ENCODE data around the gene MPO.

MPO gene

GRCh38 chr17:58278661-58279015, 2.1 kb downstream of the MPO start:
- no peak for DNase-seq

- DNase-seq = no peak
Observed at GRCh38 chr17:58277802-58278595, 2.7 kb downstream of the MPO start.

GRCh38 chr17:58277107-58277801, 3.5 kb downstream of the MPO start:
- DNase-seq = no peak

- no peak for DNase-seq
Observed at GRCh38 chr17:58276423-58276822, 4.3 kb downstream of the MPO start.

DNA sequence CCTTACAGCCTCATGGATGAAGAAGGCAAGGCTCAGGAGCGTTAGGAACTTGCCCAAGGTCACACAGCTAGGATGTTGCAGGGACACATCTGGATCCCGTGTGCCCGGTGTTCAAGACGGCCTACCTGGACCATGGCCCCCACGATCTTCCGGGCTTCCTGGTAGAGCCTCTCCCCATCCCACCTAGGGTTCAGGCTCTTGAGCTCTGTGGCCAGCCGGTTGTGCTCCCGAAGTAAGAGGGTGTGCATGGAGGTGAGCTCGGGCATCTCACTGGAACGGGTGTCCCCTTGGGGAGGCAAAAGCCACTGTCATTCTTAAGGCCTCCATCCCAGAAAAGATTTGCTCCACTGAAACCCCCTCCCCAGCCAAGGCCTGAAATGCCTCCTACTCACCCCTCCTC, 5.3 kb downstream of the MPO start:
- no peak for DNase-seq

DNA sequence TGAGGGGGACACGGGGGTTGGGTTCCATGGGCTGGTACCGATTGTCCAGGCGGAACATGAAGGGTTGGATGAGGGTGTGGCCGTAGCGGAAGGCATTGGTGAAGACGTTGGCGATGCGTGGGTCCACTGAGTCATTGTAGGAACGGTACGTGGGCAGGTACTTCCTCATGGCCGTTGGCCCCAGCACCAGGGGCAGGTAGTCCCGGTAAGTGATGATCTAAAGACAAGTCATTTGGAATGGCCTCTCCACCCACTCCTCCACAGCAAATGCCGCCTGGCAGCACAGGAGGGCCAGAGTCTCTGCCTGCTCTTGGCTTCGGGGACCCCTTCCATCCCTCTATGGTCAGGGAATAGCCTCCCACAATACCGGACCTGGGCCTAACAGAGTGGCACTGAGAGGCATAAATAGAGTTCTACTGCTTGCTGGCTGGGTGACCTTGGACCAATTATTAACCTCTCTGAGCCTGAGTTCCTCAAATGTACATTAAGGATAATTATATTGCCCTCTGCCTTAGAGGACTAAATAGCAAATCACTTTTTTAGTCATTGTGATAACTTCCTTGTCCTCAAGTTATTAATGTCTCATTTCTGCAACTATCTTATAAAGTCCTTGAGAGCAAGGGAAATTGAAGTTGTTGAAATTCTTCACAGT, 7.2 kb downstream of the MPO start:
- DNase-seq = no peak

GRCh38 chr17:58272367-58273280, 8.1 kb downstream of the MPO start:
- no peak for DNase-seq

GRCh38 chr17:58271216-58271931, 9.4 kb downstream of the MPO start:
- DNase-seq = no peak

- no peak for DNase-seq
Observed at GRCh38 chr17:58270476-58271215, 10.1 kb downstream of the MPO start.

- DNase-seq = no peak
Observed at GRCh38 chr17:58269557-58270291, 11.0 kb downstream of the MPO start.

- DNase-seq = no peak
Observed at GRCh38 chr17:58268774-58269556, 11.8 kb downstream of the MPO start.

DNA sequence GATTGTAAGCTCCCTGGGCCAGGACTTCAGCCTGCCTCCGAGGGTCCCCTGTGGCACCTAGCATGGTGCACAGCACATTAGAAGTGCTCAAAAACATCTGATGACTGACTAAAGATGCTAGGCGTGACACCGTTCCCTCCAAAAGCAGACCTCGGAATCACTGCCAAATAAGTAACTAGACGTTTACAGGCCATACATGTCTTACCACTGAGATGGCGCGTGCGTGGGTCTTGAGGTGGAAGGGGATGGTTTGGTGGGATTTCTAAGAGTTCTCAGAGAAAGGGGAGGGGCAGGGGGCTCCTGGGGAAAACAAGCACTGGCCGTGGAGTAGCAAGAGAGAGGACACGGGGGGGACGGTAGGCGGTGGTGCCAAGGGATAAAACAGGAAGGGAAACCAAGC, 12.4 kb downstream of the MPO start:
- DNase-seq = no peak

DNA sequence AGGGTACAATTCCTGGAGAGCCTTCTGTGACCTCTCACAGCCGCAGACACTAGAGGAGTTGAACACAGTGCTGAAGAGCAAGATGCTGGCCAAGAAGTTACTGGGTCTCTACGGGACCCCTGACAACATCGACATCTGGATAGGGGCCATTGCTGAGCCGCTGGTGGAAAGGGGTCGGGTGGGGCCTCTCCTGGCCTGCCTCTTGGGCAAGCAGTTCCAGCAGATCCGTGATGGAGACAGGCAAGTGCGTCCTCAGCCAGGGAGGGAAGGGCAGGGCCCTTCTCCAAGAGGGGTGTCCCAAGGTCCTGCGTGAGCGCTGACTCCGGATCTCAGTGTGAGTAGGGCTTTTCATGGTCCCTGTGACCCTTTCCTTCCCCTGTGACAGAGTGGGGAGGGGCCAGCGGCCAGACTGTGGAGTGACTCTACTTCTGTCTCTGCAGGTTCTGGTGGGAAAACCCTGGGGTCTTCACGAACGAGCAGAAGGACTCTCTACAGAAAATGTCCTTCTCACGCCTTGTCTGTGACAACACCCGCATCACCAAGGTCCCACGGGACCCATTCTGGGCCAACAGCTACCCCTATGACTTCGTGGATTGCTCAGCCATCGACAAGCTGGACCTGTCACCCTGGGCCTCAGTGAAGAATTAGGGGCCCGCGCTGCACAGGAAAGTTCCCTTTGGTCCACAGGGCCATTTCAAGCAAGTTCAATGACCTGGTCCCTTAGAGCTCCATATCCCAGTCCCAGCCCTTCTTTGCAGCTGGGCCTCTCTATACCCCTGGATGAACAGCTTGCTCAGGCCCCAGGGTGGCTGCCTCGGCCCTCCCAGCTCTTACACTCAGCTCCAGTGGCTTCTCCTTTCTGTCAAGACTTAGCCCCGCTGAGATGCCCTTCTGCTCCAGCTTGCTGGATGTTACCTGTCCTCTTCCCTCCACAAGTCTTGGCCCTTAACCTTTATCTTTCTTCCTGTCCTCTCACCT, 13.1 kb downstream of the MPO start:
- no peak for DNase-seq

- DNase-seq = no peak
Observed at GRCh38 chr17:58265902-58266875, 14.5 kb downstream of the MPO start.

DNA sequence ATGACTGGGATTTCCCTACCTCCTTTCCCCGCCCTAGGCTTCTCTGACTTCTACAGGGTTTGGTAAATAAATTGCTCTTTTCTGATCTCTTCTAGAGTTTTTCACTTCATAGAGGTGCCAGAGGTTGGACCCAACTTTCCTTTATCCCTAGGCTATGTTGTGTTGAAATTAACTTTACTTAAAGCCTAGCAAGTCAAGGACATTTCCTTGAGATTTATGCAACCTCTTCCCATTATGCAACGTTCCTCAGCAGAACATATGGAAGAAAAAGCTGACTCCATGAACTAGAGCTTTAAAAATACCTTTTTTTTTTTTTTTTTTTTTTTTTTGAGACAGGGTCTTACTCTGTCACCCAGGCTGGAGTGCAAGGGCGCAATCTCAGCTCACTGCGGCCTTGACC, 15.5 kb downstream of the MPO start:
- no peak for DNase-seq

DNA sequence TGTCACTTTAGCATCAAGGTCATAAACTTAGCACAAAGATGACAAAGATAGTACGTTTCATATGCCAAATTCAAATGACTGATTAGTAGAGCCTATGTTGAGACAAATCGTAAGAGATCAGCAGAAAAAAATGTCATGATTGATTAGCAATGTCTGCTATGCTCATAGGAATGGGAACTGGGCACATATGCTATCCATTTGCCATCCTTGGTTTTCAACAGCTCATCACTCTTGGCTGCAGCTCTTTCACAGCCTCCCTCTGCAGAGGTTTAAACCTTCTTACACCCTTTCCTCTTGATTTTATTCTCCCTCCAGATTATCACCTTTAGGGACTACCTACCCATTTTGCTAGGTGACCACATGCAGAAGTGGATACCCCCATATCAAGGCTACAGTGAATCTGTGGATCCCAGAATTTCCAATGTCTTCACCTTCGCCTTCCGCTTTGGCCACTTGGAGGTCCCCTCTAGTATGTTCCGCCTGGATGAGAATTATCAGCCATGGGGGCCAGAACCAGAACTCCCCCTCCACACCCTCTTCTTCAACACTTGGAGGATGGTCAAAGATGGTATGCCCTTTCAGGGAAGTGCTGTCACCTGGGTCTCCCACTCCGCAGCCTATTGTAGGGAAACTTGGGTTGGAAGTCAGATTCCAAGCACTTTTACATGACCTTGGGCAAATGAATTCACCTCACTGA, 16.2 kb downstream of the MPO start:
- DNase-seq = no peak

GRCh38 chr17:58263773-58264172, 17.0 kb downstream of the MPO start:
- DNase-seq = no peak
